Dedifferentiated amniotic fluid mesenchymal stem cell (primary cell): ENCODE measurements around the gene MACROD1.
"Not testable (repeated sequence)": the region's sequence is repeated elsewhere in the genome, so short reads cannot be mapped to it uniquely, and the experiment has no call there.

Source experiments
- DNase-seq: peaks from one replicate; pipeline ENCODE4 v3.0.0-alpha.2; 2016; ENCODE audit errors: extremely low spot score

MACROD1 gene

DNA sequence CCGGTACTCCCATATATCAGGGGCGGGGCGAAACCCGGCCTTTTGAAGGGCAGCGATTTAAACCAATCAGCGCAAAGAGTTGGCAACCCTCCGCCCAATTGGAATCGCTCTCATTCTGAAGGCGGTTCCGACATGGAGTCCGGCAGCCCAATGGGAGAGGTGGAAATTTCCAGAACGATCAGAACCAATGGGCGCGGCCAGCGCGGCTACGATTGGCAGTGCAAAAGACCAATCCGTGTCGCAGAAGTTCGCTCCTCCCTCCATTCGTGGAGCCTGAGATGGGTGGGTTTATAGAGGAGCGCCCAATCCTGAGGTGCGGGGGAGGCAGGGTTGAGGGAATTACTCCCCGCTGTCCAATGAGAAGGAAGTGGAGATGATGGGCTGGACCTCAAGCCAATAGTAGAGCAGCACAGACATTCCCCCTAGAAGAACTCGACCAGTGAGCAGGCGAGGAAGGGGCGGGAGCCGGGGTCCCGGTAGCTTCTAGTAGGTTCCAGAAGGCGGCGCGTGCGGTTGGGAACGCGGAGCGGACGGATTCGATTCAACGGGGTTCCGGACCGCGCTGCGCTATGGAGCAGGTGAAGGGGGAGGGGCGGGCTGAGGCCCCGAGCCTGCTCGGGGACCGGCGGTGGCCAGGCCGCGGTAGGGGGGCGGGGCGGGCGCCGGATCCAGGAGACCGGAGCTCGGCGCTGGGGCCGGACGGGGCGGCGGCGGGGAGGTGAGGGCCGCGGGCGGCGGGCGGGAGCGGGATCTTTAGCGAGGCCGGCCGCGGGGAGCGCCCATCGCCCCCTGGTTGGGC, 20.0 kb upstream of the MACROD1 start, which contains the start of gene STIP1:
TSS of gene STIP1 (plus strand) at position 479 of the 799 bp plus-strand sequence. CDS start at position 570, 91 bp downstream.
- DNase-seq, result peak; percentile 100

DNA sequence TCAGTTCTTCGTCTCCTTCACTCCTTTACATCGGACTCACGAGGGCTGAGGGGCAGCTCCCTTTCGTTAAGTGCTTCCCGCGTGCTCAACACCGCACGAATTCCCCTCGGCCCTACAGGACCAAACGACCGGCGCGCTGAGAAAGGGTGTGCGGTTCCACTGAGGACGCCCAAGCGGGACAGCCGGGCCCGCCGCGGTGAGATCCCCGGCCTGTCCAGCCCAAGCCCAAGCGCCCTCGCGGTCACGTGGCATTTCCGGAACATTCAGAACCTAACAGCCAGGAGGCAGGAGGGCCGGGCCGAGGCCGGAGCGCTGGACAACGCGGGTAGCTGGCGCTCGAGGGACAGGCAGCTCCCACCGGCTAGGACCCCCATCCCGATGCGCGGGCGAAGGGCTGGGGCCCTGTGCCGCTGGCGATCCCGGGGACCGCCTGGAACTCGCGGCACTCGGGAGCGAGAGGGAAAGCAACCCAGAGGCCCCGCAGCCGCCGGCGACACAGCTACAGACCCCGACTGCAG, 19.3 kb upstream of the MACROD1 start:
- DNase-seq, result peak; percentile 88

DNA sequence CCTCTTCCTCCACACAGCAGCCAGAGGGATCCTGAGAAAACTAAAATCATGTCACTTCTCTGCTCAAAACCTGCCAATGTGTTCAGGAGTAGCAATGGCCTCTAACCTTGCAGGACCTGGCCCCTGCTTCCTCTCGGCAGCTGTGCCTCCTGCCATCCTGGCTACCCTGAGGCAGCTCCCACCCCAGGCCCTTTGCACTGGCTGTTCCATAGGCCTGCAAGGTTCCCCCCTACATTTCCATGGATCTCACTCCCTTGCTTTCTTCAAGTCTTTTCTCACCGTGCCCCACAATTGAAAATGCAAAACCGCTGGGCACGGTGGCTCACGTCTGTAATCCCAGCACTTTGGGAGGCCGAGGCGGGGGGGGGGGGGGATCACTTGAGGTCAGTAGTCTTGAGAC, 18.0 kb upstream of the MACROD1 start:
- no peak for DNase-seq

DNA sequence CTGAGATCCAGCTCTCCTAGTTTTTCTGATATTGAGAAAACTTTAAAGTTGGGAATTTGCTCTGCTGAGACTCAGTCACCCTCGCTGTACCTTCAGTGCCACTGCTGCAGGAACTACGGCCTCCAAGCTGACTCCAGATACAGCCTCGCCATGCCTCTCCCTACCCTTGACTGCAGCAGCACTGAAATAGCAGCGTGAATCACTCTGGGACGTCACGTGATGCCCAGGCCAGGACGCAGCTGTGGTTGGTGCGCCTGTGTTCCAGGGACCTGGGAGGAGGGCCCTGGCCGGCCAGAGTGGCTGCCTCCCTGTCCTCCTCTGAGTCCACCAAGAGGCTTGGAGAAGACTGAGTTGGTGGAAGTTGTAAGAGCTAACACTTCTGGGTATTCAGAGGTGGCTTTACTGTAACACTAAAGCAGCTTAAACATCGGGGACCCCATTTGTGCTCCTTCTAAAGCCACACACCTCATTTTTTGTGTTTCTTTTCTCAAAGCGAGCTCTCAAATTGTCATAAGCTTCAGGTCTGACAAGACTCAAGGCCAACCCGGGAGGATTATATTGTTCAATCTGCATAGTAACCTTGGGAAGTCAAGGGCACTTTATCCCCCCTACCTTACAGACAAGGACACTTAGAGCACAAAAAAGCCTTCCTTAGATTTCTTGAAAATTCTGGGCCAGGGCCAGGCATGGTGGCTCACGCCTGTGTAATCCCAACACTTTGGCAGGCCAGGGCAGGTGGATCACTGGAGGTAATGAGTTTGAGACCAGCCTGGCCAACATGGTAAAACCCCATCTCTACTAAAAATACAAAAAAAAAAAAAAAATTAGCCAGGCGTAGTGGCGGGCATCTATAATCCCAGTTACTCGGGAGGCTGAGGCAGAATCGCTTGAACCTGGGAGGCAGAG, 15.8 kb upstream of the MACROD1 start:
- DNase-seq, result peak; percentile 86

DNA sequence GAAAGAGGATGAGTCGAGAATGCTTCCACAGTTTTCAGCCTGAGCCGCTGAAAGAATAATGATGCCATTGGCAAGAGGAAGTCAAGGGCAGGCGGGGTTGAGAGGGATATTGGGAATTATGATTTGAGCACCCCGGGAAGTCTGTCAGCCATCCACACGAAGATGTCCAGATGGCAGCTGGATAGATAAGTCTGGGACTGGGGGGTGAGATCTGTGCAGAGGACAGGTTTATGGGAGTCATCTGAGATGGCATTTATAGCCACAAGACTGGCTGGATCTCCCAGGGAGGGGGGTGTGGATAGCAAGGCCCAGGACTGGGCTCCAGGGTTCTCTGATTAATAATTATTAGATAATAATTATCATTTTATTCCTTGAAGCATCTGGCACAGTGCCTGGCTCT, 15.0 kb upstream of the MACROD1 start:
- DNase-seq, result no peak

DNA sequence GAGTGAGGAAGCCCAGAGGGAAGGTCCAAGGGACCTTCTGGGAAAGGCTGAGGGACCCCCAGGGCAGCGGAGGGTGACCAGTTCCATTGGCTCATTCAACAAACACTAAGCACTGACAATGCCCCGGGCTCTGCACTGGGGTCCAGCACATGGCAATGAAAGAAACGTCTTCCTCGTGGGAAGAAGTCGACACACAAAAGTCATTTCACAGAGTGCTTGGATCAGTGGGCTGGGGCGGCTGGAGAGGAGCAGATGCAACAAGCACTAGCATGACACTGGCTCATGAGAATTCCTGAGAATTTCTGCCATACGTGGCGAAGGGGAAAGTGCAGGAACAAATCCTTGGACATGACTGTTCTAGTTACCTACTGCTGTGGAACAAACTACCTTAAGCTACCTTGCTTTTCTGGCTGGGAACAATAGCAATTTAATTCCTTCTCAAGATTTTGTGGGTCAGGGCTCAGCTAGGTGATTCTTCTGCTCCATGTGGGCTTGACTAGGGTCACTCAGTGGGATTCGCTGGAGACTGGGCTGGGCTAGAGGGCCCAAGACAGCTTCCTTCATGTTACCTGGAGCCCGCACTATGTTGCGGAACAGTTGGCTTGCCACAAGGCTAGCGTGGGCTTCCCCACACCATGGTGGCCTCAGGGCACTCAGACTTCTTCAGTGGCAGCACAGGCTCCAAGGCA, 13.2 kb upstream of the MACROD1 start:
- DNase-seq, result no peak

DNA sequence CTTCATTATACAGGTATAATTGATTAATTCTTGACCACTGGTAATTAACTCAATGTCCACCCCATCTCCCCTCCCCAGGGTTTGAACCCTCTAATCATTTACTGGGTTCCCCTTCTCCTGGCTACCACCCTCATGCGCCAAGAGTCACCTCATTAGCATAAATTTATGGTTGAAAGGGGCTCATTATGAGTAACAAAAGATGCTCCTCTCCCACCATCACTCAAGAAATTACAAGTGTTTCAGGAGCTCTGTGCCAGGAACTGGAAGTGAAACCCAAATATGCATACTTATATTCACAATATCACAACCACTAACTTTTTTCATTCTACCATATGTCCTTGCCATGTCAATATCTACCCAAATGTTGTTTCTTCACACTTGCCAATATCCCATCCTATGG, 12.3 kb upstream of the MACROD1 start:
- DNase-seq, result no peak

DNA sequence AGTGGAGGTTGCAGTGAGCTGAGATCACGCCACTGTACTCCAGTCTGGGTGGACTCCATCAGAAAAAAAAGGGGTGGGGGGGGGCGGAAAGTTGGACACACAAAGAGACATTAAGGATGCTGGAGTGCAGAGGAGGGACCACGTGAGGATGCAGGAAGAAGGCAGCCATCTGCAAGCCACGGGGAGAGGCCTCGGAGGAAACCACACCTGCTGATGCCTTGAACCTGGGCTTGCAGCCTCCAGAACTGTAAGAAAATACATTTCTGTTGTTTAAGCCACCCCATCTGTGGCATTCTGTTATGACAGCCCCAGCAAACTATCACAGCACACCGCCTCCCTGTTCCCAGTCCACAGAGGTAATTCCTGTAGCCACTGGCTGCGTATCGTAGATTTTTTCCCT, 10.8 kb upstream of the MACROD1 start:
- no peak for DNase-seq

DNA sequence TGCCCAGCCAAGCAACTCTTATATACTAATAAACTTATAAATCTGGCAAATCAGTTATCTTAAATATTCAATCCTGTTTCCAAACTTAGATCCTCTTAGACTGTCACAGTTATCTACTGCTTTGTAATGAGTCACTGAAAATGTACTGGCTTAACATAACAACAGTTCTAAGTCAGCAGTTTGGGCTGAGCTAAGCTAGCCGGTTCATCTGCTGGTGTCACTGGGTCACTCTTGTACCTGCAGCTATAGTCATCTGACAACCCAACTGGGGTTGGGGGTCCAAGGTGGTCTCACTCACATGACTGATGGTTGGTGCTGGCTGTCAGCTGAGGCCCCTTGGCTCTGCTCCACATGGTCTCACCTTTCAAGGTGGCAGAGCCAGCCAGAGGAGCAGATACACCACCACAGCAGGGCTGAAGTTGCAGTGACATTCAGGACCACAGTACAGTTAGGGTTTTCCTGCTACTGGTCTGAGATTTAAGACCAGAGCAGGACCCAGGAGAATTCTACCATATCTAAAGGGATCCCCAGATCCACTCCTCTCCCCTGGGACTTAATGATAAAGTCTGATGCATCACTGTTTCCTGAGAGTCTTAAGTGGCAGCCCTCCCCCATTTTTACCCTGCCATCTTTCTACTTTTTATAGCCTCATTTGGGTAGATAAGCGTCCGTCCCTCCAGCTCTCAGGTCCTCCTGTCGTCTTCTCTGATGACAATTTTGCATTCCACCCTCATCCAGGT, 7.9 kb upstream of the MACROD1 start:
- no peak for DNase-seq

DNA sequence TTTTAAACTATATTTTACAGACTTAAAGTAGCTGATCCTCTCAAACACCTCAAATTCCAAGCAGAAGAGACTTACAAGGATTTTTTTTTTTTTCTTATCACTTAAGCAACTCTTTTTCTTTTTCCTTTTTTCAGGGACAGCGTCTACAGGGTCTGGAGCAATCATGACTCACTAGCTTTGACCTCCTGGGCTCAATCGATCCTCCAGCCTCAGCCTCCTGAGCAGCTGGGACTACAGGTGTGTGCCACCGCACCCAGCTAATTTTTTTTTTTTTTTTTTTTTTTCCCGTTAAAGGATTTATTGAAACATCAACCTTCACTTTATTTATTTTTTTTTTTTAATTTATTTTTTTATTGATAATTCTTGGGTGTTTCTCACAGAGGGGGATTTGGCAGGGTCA, 4.5 kb upstream of the MACROD1 start:
- DNase-seq, result no peak

DNA sequence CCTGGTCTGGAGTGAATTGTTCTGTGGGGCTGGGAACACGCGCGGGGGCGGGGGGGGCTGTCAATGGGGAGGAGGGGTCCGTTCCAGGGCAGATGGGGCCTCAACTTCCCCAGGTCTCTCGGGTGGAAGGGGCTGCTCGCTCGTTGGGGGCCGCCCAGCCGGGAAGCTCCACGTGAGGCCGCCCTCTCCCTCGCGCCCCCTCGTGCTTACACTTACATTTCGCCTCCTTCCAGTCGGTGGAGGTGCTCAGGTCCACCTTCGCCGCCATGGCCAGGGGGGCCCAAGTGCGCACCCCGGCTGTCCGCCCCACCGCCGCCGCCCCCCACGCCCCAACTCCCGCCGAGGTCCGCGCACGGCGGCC, 452 bp downstream of the MACROD1 start:
- DNase-seq, result no peak

DNA sequence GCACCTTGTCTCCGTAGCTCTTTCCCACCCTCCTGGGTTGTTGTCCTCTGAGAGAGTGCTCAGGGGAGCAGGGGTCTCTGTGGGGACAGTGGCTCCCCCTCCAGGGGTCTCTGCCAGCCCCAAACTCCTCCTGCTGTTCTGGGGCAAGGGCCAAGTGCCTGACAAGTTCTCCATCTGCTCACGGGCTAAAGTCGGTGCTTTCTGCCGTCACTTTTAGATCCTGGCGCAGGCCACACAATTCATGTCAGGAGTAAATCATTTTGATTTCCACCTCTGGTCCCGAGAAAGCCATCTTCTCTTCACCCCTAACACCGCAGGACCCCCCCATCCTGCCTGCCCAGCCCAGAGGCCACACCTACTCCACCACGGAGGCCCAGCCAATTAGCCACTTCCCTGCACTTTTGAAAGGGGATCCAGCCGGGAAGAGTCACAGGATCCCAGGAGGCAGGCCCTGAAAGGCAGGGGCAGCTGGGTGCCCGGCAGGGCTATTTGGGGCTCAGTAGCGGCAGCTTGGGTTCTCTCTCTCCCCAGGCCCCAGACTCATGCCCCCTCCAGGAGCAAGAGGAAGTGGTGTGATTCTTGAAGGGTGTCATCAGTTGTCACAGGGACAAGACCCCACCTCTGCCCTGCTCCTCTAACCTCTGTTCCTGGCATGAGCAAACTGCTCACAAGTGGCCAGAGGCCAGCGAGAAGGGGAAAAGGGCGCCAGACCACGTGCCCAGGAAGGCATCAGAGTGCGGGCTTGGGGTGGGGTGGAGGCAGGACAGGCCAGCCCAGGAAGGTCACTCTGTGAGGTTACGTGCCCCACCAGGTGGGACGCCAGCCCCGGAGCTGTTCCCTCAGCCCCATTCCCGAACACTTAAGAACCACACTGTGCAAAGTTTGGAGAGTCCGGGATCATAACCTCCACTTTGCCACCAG, 1.3 kb downstream of the MACROD1 start:
- no peak for DNase-seq

DNA sequence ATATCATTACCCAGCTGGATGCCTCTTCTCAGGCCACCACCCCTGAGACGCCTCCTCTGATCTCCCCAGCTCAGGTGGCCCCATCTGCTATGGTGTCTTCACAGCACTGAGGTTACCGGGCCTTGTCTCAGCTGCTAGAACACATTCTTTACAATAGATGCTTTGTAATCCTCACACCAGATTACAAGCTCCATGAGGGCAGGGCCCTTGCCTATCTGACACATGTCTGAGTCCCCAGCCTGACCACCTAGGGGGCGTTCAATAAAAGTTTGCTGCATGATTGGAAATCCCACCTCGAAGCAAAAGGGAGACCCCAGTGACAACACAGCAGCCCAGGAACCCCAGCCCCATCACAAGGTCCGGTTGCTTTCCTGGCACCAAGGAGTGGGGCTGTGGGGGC, 2.0 kb downstream of the MACROD1 start:
- no peak for DNase-seq

DNA sequence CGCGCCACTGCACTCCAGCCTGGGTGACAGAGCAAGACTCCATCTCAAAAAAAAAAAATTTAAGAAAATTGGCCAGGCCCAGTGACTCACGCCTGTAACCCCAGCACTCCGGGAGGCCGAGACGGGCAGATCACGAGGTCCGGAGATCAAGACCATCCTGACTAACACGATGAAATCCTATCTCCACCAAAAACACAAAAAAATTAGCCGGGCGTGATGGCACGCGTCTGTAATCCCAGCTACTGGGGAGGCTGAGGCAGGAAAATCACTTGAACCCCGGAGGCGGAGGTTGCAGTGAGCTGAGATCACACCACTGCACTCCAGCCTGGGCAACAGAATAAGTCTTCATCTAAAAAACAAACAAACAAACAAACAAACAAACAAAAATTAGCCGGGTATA, 3.1 kb downstream of the MACROD1 start:
- DNase-seq, result not testable (repeated sequence)

DNA sequence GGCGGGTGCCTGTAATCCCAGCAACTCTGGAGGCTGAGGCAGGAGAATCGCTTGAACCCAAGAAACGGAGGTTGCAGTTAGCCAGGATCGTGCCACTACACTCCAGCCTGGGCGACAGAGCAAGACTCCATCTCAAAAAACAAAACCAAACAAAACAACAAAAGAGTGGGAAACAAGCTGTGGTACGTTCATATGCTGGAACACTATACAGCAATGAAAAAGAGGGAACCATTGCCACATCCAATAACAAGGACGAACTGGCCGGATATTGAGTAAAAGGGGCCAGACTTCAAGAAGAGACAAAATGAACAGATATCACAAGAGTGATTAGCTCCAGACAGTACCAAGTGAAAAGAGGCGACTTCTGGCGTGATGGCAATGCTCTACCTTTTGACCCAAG, 4.9 kb downstream of the MACROD1 start:
- DNase-seq, result no peak

DNA sequence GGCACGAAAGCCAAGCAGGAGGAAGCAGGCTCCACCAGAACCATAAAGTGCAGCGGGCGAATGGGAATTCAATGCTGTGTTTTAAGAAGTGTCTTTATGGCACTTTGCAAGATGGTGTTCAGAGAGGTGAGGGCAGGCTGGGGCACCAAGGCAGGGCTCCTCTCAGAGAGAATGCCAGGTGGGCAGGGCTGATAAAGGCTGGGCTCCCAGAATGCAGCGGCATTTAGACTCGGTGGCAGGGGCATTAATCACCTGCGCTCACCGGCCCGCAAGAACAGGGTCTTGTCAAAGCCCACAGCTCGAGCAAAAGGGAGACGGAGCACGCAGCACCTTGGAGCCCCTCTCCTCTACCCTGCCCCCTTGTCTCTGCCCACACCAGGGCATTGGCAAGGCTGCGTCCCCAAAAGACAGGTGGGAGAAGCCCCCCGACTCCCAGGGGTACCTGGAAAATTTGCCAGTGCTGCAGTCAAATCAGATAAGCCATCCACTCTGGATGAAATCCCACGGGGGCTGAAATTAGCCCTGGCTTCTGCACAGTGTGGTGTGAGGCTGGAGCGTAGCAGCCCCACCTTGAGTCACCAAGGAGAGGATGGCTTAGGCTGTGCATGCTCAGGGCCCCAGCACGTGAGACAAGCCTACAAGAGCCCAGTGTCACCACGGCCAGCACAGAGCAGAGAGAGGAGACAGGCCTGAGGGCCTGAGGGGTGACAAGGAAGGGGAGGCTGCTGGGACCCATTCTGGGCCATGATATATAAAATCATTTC, 8.1 kb downstream of the MACROD1 start:
- DNase-seq, result no peak

DNA sequence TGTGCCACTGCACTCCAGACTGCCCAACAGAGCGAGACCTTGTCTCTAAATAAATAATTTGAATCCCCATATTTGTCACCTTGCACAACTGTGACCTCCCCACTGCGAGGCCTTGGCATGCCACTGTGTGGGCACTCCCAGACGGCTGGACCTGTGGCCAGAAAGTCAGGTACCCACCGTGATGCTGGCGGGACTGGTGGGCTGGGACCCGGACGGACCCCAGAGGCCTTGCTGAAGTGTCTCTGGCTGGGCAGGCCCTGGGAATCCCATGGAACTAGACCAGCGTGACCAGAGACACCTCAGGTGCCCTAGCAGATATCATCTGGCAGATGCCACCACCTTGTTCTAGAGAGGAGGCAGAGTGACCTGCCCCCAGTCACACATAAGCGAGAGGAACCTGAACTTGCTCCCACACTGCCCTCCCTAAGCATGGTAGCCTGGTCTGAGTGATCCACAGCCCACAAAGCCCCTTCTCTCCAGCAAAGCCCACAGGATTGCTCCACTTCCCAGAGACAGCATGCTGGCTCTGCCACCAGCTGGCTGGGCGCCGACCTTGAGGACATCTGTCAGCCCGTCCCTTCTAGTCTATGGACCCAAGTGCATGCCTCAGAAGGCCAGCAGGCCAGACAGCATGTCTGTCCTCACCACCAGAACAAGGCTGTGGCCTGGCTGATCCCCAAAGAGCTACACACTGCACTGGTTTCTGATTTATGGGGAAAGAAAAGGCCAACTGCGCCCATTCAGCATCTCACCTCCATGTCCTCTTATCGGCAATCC, 9.5 kb downstream of the MACROD1 start:
- DNase-seq, result no peak

DNA sequence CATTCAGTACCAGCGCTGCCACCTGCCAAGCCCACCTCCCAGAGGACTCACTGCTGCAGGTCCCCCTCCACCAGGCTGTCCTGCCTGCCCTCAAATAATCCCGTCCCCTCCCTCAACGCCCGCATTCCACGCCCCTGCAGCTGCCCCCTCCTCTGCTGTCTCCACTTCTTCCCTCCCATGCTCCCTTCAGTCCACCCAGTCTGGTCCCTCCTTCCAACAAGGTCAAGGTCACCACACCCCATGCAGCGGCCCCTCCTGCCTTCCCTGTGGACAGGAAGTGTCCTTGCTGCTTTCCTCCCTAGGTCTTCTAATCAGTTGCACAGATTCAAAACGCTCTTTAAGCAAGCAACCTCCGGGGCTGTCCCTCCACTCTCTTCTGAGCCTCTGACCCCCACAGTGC, 12.1 kb downstream of the MACROD1 start:
- no peak for DNase-seq
